Caki2 (cell line): ENCODE results near the gene SLC39A10. TPM values are rescaled to one million over a fixed set of nuclear protein-coding genes. Genes with fewer than 3 reads are reported as not detected.

Experiments
- DNase-seq: peaks from one replicate; pipeline ENCODE4 v3.0.0-alpha.2; 2015; ENCODE audit warnings: low read depth
- in situ Hi-C: cut with HindIII; loops from 2 replicates; pipeline ENCODE4 v1.10.0; 2016; ENCODE audit warnings: low sequenced_read_pairs, low pct_unique_long_range_greater_than_20kb, mixed read lengths
- total RNA-seq: library from RNA; depleted of rRNA; stranded (reverse); fragments of >200 nt; shearing (Covaris generic); gene quantifications from 2 replicates; pipeline ENCODE4 v1.2.3, GENCODE V29; 2014; ENCODE audit warnings: low replicate concordance

Gene SLC39A10
- total RNA-seq, 1 experiment from 2014 or later, result 27.1 TPM

GRCh38 chr2:195758846-195759245 lies 101.8 kb downstream of the SLC39A10 start:
- in situ Hi-C loops, result no loop called here

GRCh38 chr2:195759877-195760276 lies 102.9 kb downstream of the SLC39A10 start:
- in situ Hi-C loops, result no loop called here
- DNase-seq, result no peak

More at GRCh38 chr2:195758846-195759245, 101.8 kb downstream of the SLC39A10 start:
- DNase-seq, result no peak

GRCh38 chr2:195763866-195764265 lies 106.8 kb downstream of the SLC39A10 start:
- DNase-seq, result no peak
- in situ Hi-C loops, result no loop called here

GRCh38 chr2:195766691-195767090 lies 109.7 kb downstream of the SLC39A10 start:
- DNase-seq, result no peak
- in situ Hi-C loops, result no loop called here

- DNase-seq, result no peak
- in situ Hi-C loops, result no loop called here
Observed at GRCh38 chr2:195768431-195768830, 111.4 kb downstream of the SLC39A10 start.

- no peak for DNase-seq
- in situ Hi-C loops, result no loop called here
Observed at GRCh38 chr2:195769975-195770374, 112.9 kb downstream of the SLC39A10 start.

GRCh38 chr2:195779491-195779890 lies 122.5 kb downstream of the SLC39A10 start:
- in situ Hi-C loops, result no loop called here
- DNase-seq, result peak; percentile 6

- no peak for DNase-seq
- in situ Hi-C loops, result no loop called here
Observed at GRCh38 chr2:195782156-195782555, 125.1 kb downstream of the SLC39A10 start.
